A673 (cell line): ENCODE results near the gene ATP2A2.

Source experiments
- EZH2 ChIP-seq: fragments of 200-600 bp; sonication (generic); IDR thresholded peaks from 2 replicates; pipeline ENCODE4 v1.6.1; 2017; ENCODE audit warnings: borderline replicate concordance, low read depth, mild to moderate bottlenecking, mixed read lengths, antibody characterized with exemption, low read length; ENCODE audit not compliant: poor library complexity, severe bottlenecking
- TF ChIP-seq, protein P1 (sequence below): fragments of 300-800, 200-600 bp; sonication (generic); conservative IDR thresholded peaks from 2 replicates; pipeline ENCODE4 v1.5.1; 2017; ENCODE audit warnings: low read depth, mild to moderate bottlenecking, antibody characterized with exemption, low read length, moderate library complexity, mixed read lengths

- TF ChIP-seq, protein P1, sequence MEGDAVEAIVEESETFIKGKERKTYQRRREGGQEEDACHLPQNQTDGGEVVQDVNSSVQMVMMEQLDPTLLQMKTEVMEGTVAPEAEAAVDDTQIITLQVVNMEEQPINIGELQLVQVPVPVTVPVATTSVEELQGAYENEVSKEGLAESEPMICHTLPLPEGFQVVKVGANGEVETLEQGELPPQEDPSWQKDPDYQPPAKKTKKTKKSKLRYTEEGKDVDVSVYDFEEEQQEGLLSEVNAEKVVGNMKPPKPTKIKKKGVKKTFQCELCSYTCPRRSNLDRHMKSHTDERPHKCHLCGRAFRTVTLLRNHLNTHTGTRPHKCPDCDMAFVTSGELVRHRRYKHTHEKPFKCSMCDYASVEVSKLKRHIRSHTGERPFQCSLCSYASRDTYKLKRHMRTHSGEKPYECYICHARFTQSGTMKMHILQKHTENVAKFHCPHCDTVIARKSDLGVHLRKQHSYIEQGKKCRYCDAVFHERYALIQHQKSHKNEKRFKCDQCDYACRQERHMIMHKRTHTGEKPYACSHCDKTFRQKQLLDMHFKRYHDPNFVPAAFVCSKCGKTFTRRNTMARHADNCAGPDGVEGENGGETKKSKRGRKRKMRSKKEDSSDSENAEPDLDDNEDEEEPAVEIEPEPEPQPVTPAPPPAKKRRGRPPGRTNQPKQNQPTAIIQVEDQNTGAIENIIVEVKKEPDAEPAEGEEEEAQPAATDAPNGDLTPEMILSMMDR = no peak
- no peak for TF ChIP-seq EZH2
These were observed 31.3 kb upstream of the ATP2A2 start for GRCh38 chr12:110249716-110250225.
